Measurements from ENCODE around the gene CSMD2.

DNA sequence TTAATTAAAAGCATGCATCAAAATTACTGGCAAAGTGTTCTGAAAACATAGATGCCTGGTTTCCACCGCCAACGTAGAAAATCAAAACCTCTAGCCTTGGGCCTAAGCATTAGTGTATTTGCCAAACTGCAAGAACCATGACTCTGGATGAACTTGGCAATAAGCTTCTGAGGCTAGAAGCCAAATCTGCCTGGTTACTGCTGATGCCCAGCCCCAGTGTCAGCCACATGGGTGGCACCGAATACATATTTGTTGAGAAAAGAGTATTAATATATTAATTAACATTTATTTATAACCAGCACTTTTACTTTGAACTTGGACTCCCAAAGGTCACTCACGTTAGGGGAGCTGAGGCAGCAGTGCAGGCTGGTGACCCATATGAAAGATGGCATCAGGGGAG is 441.8 kb downstream of the CSMD2 start:
- TF ChIP-seq, protein P1, sequence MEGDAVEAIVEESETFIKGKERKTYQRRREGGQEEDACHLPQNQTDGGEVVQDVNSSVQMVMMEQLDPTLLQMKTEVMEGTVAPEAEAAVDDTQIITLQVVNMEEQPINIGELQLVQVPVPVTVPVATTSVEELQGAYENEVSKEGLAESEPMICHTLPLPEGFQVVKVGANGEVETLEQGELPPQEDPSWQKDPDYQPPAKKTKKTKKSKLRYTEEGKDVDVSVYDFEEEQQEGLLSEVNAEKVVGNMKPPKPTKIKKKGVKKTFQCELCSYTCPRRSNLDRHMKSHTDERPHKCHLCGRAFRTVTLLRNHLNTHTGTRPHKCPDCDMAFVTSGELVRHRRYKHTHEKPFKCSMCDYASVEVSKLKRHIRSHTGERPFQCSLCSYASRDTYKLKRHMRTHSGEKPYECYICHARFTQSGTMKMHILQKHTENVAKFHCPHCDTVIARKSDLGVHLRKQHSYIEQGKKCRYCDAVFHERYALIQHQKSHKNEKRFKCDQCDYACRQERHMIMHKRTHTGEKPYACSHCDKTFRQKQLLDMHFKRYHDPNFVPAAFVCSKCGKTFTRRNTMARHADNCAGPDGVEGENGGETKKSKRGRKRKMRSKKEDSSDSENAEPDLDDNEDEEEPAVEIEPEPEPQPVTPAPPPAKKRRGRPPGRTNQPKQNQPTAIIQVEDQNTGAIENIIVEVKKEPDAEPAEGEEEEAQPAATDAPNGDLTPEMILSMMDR (conservative IDR thresholded peaks at IDR 0.05) = no peak
- TF ChIP-seq EZH2 (IDR thresholded peaks at IDR 0.05; ENCODE audit: low read depth) = no peak

All from PC-9 (cell line).